GDM1 (cell line): ENCODE data around the gene KHSRP.
"Not testable (repeated sequence)": the region's sequence is repeated elsewhere in the genome, so short reads cannot be mapped to it uniquely, and the experiment has no call there.

ENCODE experiments used
- DNase-seq: peaks from one replicate; lab custom pipeline; 2025; lab: John Stamatoyannopoulos, UW

Gene KHSRP

GRCh38 chr19:6417713-6418561 is 6.7 kb downstream of the KHSRP start:
- DNase-seq, result no peak

- DNase-seq, result no peak
Measured at GRCh38 chr19:6416658-6417405, 7.8 kb downstream of the KHSRP start.

- DNase-seq, result no peak
Measured at GRCh38 chr19:6415591-6416190, 8.9 kb downstream of the KHSRP start.

- no peak for DNase-seq
Measured at GRCh38 chr19:6414793-6415590, 9.6 kb downstream of the KHSRP start.

GRCh38 chr19:6413721-6414643 is 10.6 kb downstream of the KHSRP start:
- DNase-seq, result no peak

- no peak for DNase-seq
Measured at GRCh38 chr19:6413291-6413690, 11.3 kb downstream of the KHSRP start.

GRCh38 chr19:6412447-6413091 is 12.0 kb downstream of the KHSRP start:
- DNase-seq, result no peak

GRCh38 chr19:6412061-6412446 is 12.6 kb downstream of the KHSRP start:
- no peak for DNase-seq

GRCh38 chr19:6409346-6409745 is 15.3 kb downstream of the KHSRP start:
- DNase-seq, result no peak

GRCh38 chr19:6406401-6406800 is 18.2 kb downstream of the KHSRP start:
- no peak for DNase-seq

- no peak for DNase-seq
Measured at GRCh38 chr19:6402837-6403608, 21.6 kb downstream of the KHSRP start.

GRCh38 chr19:6402058-6402457 is 22.6 kb downstream of the KHSRP start:
- no peak for DNase-seq

- not testable (repeated sequence) for DNase-seq
Measured at GRCh38 chr19:6400062-6400944, 24.3 kb downstream of the KHSRP start.

GRCh38 chr19:6396305-6396704 is 28.3 kb downstream of the KHSRP start:
- DNase-seq, result no peak

- no peak for DNase-seq
Measured at GRCh38 chr19:6394831-6395230, 29.8 kb downstream of the KHSRP start.

GRCh38 chr19:6393983-6394412 is 30.6 kb downstream of the KHSRP start:
- DNase-seq, result no peak

- DNase-seq, result peak; percentile 87
Measured at GRCh38 chr19:6393074-6393982, 31.3 kb downstream of the KHSRP start, which contains the start of gene GTF2F1. Gene GTF2F1 (minus strand): TSS chr19:6393164. CDS start chr19:6392995, 169 bp downstream.
